ENCODE measurements around the gene CENPP. TPM values are rescaled to one million over a fixed set of nuclear protein-coding genes. Genes with fewer than 3 reads are reported as not detected.

The CENPP gene
- total RNA-seq, 1 donor from 2014 or later = 4.3 TPM

DNA sequence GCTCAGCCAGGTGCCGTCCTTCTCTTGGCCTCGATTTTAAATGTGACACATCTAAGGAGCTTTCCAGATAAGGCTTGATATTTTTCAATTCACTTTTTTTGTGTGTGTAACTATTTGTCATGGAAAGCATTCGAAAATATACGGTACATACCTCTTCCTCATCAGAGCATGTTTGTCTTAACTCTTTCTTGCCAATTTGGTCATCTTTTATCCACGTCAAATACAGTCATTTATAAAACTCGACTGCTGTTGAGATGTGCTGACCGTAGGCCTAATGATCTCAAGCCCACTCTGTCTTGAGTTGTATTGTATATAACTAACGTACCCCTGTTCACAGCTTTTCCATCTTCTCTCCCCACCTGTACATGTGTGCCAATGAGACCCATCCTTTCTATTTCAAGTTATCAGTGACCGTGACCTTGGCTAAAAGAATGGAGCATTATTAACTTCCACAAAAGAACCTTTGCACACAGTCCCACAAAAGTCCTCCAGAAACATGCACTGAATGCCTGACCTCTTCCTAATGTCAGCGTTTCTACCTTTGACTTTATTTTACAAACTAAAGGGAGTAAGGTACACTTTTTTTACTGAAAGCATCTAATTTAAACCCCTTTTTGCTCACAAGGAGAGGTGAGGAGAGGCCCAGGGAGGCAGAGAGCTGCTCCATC, 282.6 kb downstream of the CENPP start:
- Histone ChIP-seq H3K27me3 (ENCODE audit: low read depth) (no peaks in the 10 kb centered on the region), H3K4me3 (no peak overlapping the region), H3K9me3 (peaks cover 4% of the 10 kb centered on the region), H3K36me3 (peaks cover 21% of the 10 kb centered on the region), H3K4me1 (peaks cover 7% of the 10 kb centered on the region), H3K27ac (peak overlapping the region; percentile 3)
- ATAC-seq = no peak
- TF ChIP-seq, protein P1, sequence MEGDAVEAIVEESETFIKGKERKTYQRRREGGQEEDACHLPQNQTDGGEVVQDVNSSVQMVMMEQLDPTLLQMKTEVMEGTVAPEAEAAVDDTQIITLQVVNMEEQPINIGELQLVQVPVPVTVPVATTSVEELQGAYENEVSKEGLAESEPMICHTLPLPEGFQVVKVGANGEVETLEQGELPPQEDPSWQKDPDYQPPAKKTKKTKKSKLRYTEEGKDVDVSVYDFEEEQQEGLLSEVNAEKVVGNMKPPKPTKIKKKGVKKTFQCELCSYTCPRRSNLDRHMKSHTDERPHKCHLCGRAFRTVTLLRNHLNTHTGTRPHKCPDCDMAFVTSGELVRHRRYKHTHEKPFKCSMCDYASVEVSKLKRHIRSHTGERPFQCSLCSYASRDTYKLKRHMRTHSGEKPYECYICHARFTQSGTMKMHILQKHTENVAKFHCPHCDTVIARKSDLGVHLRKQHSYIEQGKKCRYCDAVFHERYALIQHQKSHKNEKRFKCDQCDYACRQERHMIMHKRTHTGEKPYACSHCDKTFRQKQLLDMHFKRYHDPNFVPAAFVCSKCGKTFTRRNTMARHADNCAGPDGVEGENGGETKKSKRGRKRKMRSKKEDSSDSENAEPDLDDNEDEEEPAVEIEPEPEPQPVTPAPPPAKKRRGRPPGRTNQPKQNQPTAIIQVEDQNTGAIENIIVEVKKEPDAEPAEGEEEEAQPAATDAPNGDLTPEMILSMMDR (IDR thresholded peaks at IDR 0.05) = no peak
- DNase-seq = no peak
- intact Hi-C loops (cut with DNase I) = no loop called here

DNA sequence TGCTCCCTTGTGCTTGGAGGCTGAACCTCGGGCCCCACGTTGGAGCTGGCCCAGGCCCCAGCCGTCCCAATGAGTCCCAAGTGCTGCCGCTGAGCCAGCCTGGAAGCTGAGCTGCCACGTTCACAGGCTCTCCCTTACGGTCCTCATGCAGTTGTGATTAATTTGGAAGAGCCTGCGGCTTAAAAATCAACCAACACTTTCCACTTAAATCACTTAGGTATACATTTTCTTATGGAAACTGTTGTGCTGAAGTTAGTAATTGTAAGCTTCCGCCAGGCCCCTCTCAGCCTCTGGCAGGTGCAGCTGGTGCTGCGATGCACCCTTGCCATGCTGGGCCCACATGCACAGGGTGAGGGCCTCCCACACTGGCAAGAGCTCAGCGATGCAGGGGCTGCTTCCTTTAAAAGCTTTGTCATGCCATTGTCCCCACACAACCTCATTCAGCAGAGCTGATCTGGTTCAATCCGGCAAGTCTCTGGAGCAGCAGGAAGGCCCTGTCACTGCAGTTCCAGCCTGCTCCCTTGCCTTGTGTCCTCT, 283.2 kb downstream of the CENPP start:
- Histone ChIP-seq H3K4me3 (no peak overlapping the region), H3K36me3 (peaks cover 27% of the 10 kb centered on the region), H3K27me3 (ENCODE audit: low read depth) (no peaks in the 10 kb centered on the region), H3K27ac (peak overlapping the region; percentile 3), H3K9me3 (peaks cover 4% of the 10 kb centered on the region), H3K4me1 (peaks cover 7% of the 10 kb centered on the region)
- TF ChIP-seq, protein P1 (IDR thresholded peaks at IDR 0.05) = no peak
- DNase-seq = no peak
- no peak for ATAC-seq
- intact Hi-C loops (cut with DNase I) = no loop called here

GRCh38 chr9:92610470-92611420, 285.0 kb downstream of the CENPP start:
- intact Hi-C loops (cut with DNase I) = no loop called here
- ATAC-seq (peak; percentile 11 to 57), DNase-seq (no peak)
- Histone ChIP-seq H3K36me3 (peaks cover 41% of the 10 kb centered on the region), H3K27me3 (ENCODE audit: low read depth) (no peaks in the 10 kb centered on the region), H3K9me3 (peaks cover under 1% of the 10 kb centered on the region), H3K27ac (peak overlapping the region; percentile 11), H3K4me1 (peaks cover 14% of the 10 kb centered on the region), H3K4me3 (no peak overlapping the region)
- TF ChIP-seq, protein P1 (IDR thresholded peaks at IDR 0.05) = no peak

DNA sequence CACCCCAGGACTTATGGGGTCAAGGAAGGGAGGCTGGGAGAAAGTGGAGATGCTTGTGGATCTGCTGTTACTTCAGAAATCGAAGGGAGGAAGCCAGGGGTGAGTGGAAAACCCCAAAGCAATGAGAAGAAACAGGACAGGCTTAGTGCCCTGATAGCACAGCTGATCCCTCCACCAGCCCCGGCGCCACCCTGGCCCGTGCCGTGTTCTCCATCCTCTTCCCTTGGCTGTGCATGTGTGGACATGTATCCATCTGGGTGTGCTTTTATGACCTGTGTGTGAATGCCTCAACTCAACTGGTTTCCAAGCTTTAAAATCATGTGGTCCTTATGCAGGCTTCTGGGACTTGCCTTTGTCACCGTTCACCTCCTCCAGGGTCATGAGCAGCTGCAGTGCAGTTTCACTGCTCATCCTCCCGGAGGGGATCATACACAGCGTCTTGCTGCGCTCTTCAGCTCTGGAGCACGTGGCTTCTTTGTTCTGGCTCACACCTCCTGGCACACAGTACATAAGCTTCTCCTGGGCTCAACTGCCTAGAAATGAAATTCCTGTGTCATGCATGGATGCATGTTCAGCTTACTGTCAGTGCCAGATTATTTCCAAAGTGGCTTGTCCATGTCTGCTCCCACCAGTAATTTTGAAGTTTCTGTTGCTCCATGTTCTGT, 286.0 kb downstream of the CENPP start:
- no peak for DNase-seq
- H3K36me3 ChIP-seq = peaks cover 51% of the 10 kb centered on the region
- TF ChIP-seq, protein P1 (IDR thresholded peaks at IDR 0.05) = no peak
- no peak overlapping the region for H3K4me3 ChIP-seq
- ATAC-seq = no peak
- no peaks in the 10 kb centered on the region for H3K27me3 ChIP-seq (ENCODE audit: low read depth)
- H3K4me1 ChIP-seq = peaks cover 14% of the 10 kb centered on the region
- intact Hi-C loops (cut with DNase I) = no loop called here
- H3K9me3 ChIP-seq = no peaks in the 10 kb centered on the region
- no peak overlapping the region for H3K27ac ChIP-seq

DNA sequence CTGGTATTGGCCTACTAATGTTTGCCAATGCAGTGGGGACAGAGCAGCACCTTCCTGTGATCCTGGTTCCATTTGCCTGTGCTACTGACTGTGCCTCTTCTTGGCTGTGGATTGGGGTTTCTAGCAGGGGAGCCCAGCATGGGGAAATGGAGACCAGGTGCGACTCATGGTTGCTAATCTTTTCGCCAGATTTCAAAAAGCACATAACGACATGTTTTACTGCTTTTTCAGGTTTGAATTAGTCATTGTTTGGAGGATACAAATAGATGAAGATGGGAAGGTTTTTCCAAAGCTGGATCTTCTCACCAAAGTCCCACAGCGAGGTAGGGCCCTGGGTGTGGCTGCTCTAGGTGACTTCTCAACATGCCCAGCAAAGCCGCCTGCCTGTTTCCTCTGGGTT, 286.5 kb downstream of the CENPP start:
- H3K4me3 ChIP-seq = no peak overlapping the region
- TF ChIP-seq, protein P1 (IDR thresholded peaks at IDR 0.05) = no peak
- DNase-seq = no peak
- no peak overlapping the region for H3K27ac ChIP-seq
- no peaks in the 10 kb centered on the region for H3K27me3 ChIP-seq (ENCODE audit: low read depth)
- H3K4me1 ChIP-seq = peaks cover 13% of the 10 kb centered on the region
- H3K9me3 ChIP-seq = no peaks in the 10 kb centered on the region
- ATAC-seq = no peak
- intact Hi-C loops (cut with DNase I) = no loop called here
- H3K36me3 ChIP-seq = peaks cover 54% of the 10 kb centered on the region
